CD4-positive, alpha-beta memory T cell (primary cell): Measurements from ENCODE around the gene PHPT1. TPM values are rescaled to one million over a fixed set of nuclear protein-coding genes. Genes with fewer than 3 reads are reported as not detected.

Experiments used
- CTCF ChIA-PET: fragments of 350-600 bp; sonication (Branson Sonifier 250); formaldehyde crosslinking; loops from one replicate; lab custom pipeline; 2021; ENCODE audit warnings: inconsistent platforms; ENCODE audit not compliant: partially characterized antibody; lab: Charles Lee
- POLR2A ChIA-PET: fragments of 350-600 bp; sonication (Branson Sonifier 250); formaldehyde crosslinking; loops from one replicate; lab custom pipeline; 2021; ENCODE audit not compliant: partially characterized antibody; lab: Charles Lee
- DNase-seq, 5 donors: peaks; one replicate each; pipeline versions ENCODE4 v3.0.0 to v3.0.0-alpha.2; 2020 to 2022; ENCODE audit warnings: mixed read lengths in 1 of 5
- H3K27ac ChIP-seq: one replicate; pipeline ENCODE4 v1.7.0; 2013; ENCODE audit warnings: low read depth, low read length
- H3K27me3 ChIP-seq: 2 replicates; pipeline ENCODE4 v1.7.0; 2013; ENCODE audit warnings: mild to moderate bottlenecking, low read length, moderate library complexity; ENCODE audit not compliant: insufficient read depth
- H3K36me3 ChIP-seq: 2 replicates; pipeline ENCODE4 v1.7.0; 2013; ENCODE audit warnings: mild to moderate bottlenecking, low read length, moderate library complexity; ENCODE audit not compliant: insufficient read depth
- H3K4me1 ChIP-seq: 2 replicates; pipeline ENCODE4 v1.7.0; 2013; ENCODE audit warnings: mild to moderate bottlenecking, low read length, moderate library complexity; ENCODE audit not compliant: insufficient read depth
- H3K4me3 ChIP-seq, 2 donors: one replicate each; pipeline ENCODE4 v1.7.0; 2013; ENCODE audit warnings: low read length in 2 of 2, mild to moderate bottlenecking in 1 of 2
- H3K9me3 ChIP-seq, 2 donors: one replicate each; pipeline ENCODE4 v1.7.0; 2013; ENCODE audit warnings: low read length in 2 of 2, control low read depth in 1 of 2; ENCODE audit not compliant: control insufficient read depth in 1 of 2
- H3K27ac Mint-ChIP-seq, 7 donors: one replicate each; pipeline ENCODE4 v1.8.0; 2020 to 2021; ENCODE audit warnings: mixed read lengths in 7 of 7, mild to moderate bottlenecking in 6 of 7, inconsistent platforms in 3 of 7, moderate library complexity in 3 of 7
- H3K27me3 Mint-ChIP-seq, 2 donors: one replicate each; pipeline ENCODE4 v1.8.0; 2020 to 2021; ENCODE audit warnings: mixed read lengths in 2 of 2
- H3K36me3 Mint-ChIP-seq, 2 donors: one replicate each; pipeline ENCODE4 v1.8.0; 2020 to 2021; ENCODE audit warnings: mixed read lengths in 2 of 2, inconsistent platforms in 1 of 2, mild to moderate bottlenecking in 1 of 2
- H3K4me1 Mint-ChIP-seq, 4 donors: one replicate each; pipeline ENCODE4 v1.8.0; 2020 to 2021; ENCODE audit warnings: mixed read lengths in 4 of 4, mild to moderate bottlenecking in 1 of 4
- H3K4me3 Mint-ChIP-seq, 8 donors: one replicate each; pipeline ENCODE4 v1.8.0; 2020 to 2021; ENCODE audit warnings: mixed read lengths in 8 of 8, mild to moderate bottlenecking in 7 of 8, moderate library complexity in 6 of 8, inconsistent platforms in 3 of 8
- H3K9me3 Mint-ChIP-seq, 8 donors: one replicate each; pipeline ENCODE4 v1.8.0; 2020 to 2021; ENCODE audit warnings: mixed read lengths in 8 of 8, mild to moderate bottlenecking in 5 of 8, inconsistent platforms in 3 of 8, moderate library complexity in 1 of 8
- intact Hi-C: fragments of 100-400 bp; cut with micrococcal nuclease; formaldehyde crosslinking; loops from one replicate; pipeline ENCODE4 v1.15.1; 2023
- polyA plus RNA-seq, 2 donors: library from polyadenylated mRNA; unstranded; fragments of 300-500 nt; fragmentation: Illumina TruSeq; gene quantifications; one replicate each; pipeline ENCODE4 v1.2.3, GENCODE V29; 2021
- total RNA-seq, 2 experiments: library from RNA; stranded (reverse); gene quantifications; one replicate each; pipeline ENCODE4 v1.2.3, GENCODE V29; 2021

The PHPT1 gene
- total and polyA plus RNA-seq, 4 experiments from 2014 or later = 41.3 to 94.0 (median 65.5) TPM

- H3K9me3 Mint-ChIP-seq = no peaks in the 10 kb centered on the region
- no peak for DNase-seq
- H3K27ac ChIP-seq = no peak overlapping the region
- peaks cover 0 to 9% of the 10 kb centered on the region in 2 donors for H3K36me3 Mint-ChIP-seq
- H3K4me3 Mint-ChIP-seq = no peak overlapping the region
- peaks cover 31% of the 10 kb centered on the region for H3K4me1 ChIP-seq
- H3K4me1 Mint-ChIP-seq = peaks cover 16 to 48% (median 17%) of the 10 kb centered on the region in 4 donors
- H3K27me3 Mint-ChIP-seq = no peaks in the 10 kb centered on the region
- no peak overlapping the region for H3K4me3 ChIP-seq
- H3K27ac Mint-ChIP-seq = peak overlapping the region in 4 of 7 donors; percentile 13 to 93 (median 66)
- CTCF ChIA-PET = interaction anchor here (1.1 to 3.5 kb wide), 2 partner anchors 45 to 147 kb away, joined by 4 to 20 read pairs; partner anchors contain the start of gene AJM1
- intact Hi-C loops = loop anchor here (5.0 kb wide), 1 partner anchor 96 kb away; the partner anchor contains the start of gene TMEM141
- no peaks in the 10 kb centered on the region for H3K9me3 ChIP-seq
- POLR2A ChIA-PET = no interaction called here
- no peaks in the 10 kb centered on the region for H3K27me3 ChIP-seq
- peaks cover 7% of the 10 kb centered on the region for H3K36me3 ChIP-seq
Measured at GRCh38 chr9:136888454-136888853, 39.2 kb downstream of the PHPT1 start.

- peaks cover 20 to 58% (median 23%) of the 10 kb centered on the region in 4 donors for H3K4me1 Mint-ChIP-seq
- no peaks in the 10 kb centered on the region for H3K27me3 ChIP-seq
- POLR2A ChIA-PET = no interaction called here
- CTCF ChIA-PET = no interaction called here
- no peak overlapping the region for H3K4me3 ChIP-seq
- H3K27ac ChIP-seq = no peak overlapping the region
- peak overlapping the region in 1 of 8 donors; percentile 36 for H3K4me3 Mint-ChIP-seq
- intact Hi-C loops = loop anchor here (5.0 kb wide), 1 partner anchor 98 kb away; the partner anchor contains the start of gene TMEM141
- no peaks in the 10 kb centered on the region for H3K9me3 ChIP-seq
- H3K9me3 Mint-ChIP-seq = no peaks in the 10 kb centered on the region
- no peak overlapping the region for H3K27ac Mint-ChIP-seq
- peaks cover 26% of the 10 kb centered on the region for H3K4me1 ChIP-seq
- peaks cover 9% of the 10 kb centered on the region for H3K36me3 ChIP-seq
- no peak for DNase-seq
- peaks cover 6 to 12% of the 10 kb centered on the region in 2 donors for H3K36me3 Mint-ChIP-seq
- H3K27me3 Mint-ChIP-seq = no peaks in the 10 kb centered on the region
Measured at GRCh38 chr9:136889858-136890257, 40.6 kb downstream of the PHPT1 start.

- Histone ChIP-seq H3K4me3 (no peak overlapping the region), H3K9me3 (no peaks in the 10 kb centered on the region), H3K36me3 (peaks cover 13% of the 10 kb centered on the region), H3K4me1 (peaks cover 18% of the 10 kb centered on the region), H3K27me3 (no peaks in the 10 kb centered on the region), H3K27ac (no peak overlapping the region)
- ChIA-PET POLR2A (interaction anchor here (1.2 kb wide), 1 partner anchor 9 kb away, joined by 3 read pairs; no protein-coding TSS in a partner anchor), CTCF (interaction anchor here (1.0 to 1.4 kb wide), 2 partner anchors 9 to 139 kb away, joined by 3 read pairs; no protein-coding TSS in a partner anchor)
- no peaks in the 10 kb centered on the region for H3K27me3 Mint-ChIP-seq
- H3K36me3 Mint-ChIP-seq = peaks cover 6 to 13% of the 10 kb centered on the region in 2 donors
- H3K4me1 Mint-ChIP-seq = peaks cover 20 to 56% (median 23%) of the 10 kb centered on the region in 4 donors
- H3K27ac Mint-ChIP-seq = peak overlapping the region in 1 of 7 donors; percentile 60
- no peaks in the 10 kb centered on the region for H3K9me3 Mint-ChIP-seq
- intact Hi-C loops = no loop called here
- DNase-seq = no peak
- no peak overlapping the region for H3K4me3 Mint-ChIP-seq
Measured at GRCh38 chr9:136890661-136891060, 41.5 kb downstream of the PHPT1 start.

GRCh38 chr9:136896027-136896426 lies 46.8 kb downstream of the PHPT1 start:
- intact Hi-C loops = no loop called here
- H3K4me1 Mint-ChIP-seq = peaks cover 13 to 39% (median 15%) of the 10 kb centered on the region in 4 donors
- no peak overlapping the region for H3K4me3 Mint-ChIP-seq
- H3K36me3 Mint-ChIP-seq = peaks cover 19 to 34% of the 10 kb centered on the region in 2 donors
- no peak overlapping the region for H3K4me3 ChIP-seq
- ChIA-PET CTCF (interaction anchor here (0.9 kb wide), 1 partner anchor 52 kb away, joined by 3 read pairs; no protein-coding TSS in a partner anchor), POLR2A (no interaction called here)
- DNase-seq = no peak
- no peak overlapping the region for H3K27ac ChIP-seq
- H3K4me1 ChIP-seq = no peaks in the 10 kb centered on the region
- no peaks in the 10 kb centered on the region for H3K27me3 ChIP-seq
- peak overlapping the region in 3 of 7 donors; percentile 74 to 84 (median 79) for H3K27ac Mint-ChIP-seq
- no peaks in the 10 kb centered on the region for H3K9me3 ChIP-seq
- H3K27me3 Mint-ChIP-seq = no peaks in the 10 kb centered on the region
- H3K9me3 Mint-ChIP-seq = no peaks in the 10 kb centered on the region
- peaks cover 16% of the 10 kb centered on the region for H3K36me3 ChIP-seq

GRCh38 chr9:136898483-136899100 lies 49.4 kb downstream of the PHPT1 start:
- Histone ChIP-seq H3K4me3 (no peak overlapping the region), H3K9me3 (no peaks in the 10 kb centered on the region), H3K27me3 (no peaks in the 10 kb centered on the region), H3K36me3 (peaks cover 16% of the 10 kb centered on the region), H3K4me1 (peaks cover 25% of the 10 kb centered on the region), H3K27ac (no peak overlapping the region)
- H3K27me3 Mint-ChIP-seq = no peaks in the 10 kb centered on the region
- ChIA-PET POLR2A (interaction anchor here (1.9 kb wide), 1 partner anchor 12 kb away, joined by 10 read pairs; the partner anchor contains the start of gene TRAF2), CTCF (interaction anchor here (1.1 to 1.3 kb wide), 2 partner anchors 28 to 131 kb away, joined by 3 to 4 read pairs; no protein-coding TSS in a partner anchor)
- no peak overlapping the region for H3K4me3 Mint-ChIP-seq
- peaks cover 28 to 56% (median 36%) of the 10 kb centered on the region in 4 donors for H3K4me1 Mint-ChIP-seq
- peaks cover 19 to 43% of the 10 kb centered on the region in 2 donors for H3K36me3 Mint-ChIP-seq
- H3K9me3 Mint-ChIP-seq = no peaks in the 10 kb centered on the region
- no peak for DNase-seq
- intact Hi-C loops = no loop called here
- H3K27ac Mint-ChIP-seq = peak overlapping the region in 4 of 7 donors; percentile 6 to 77 (median 39)

GRCh38 chr9:136899196-136899595 lies 50.0 kb downstream of the PHPT1 start:
- peak overlapping the region; percentile 42 to 99 (median 74) for H3K27ac Mint-ChIP-seq
- peaks cover 31% of the 10 kb centered on the region for H3K4me1 ChIP-seq
- peaks cover 18 to 43% of the 10 kb centered on the region in 2 donors for H3K36me3 Mint-ChIP-seq
- POLR2A ChIA-PET = interaction anchor here (1.9 kb wide), 1 partner anchor 13 kb away, joined by 10 read pairs; the partner anchor contains the start of gene TRAF2
- CTCF ChIA-PET = interaction anchor here (1.1 kb wide), 1 partner anchor 130 kb away, joined by 4 read pairs; no protein-coding TSS in a partner anchor
- H3K9me3 Mint-ChIP-seq = no peaks in the 10 kb centered on the region
- H3K27me3 ChIP-seq = no peaks in the 10 kb centered on the region
- no peak for DNase-seq
- H3K27ac ChIP-seq = no peak overlapping the region
- H3K4me3 Mint-ChIP-seq = no peak overlapping the region
- no peak overlapping the region for H3K4me3 ChIP-seq
- H3K4me1 Mint-ChIP-seq = peaks cover 30 to 60% (median 37%) of the 10 kb centered on the region in 4 donors
- H3K36me3 ChIP-seq = peaks cover 16% of the 10 kb centered on the region
- H3K9me3 ChIP-seq = no peaks in the 10 kb centered on the region
- no peaks in the 10 kb centered on the region for H3K27me3 Mint-ChIP-seq
- intact Hi-C loops = no loop called here

- POLR2A ChIA-PET = interaction anchor here (2.9 kb wide), 1 partner anchor 14 kb away, joined by 39 read pairs; the partner anchor contains the start of gene TRAF2
- Mint-ChIP-seq H3K27ac (peak overlapping the region; percentile 76 to 100 (median 99)), H3K9me3 (no peaks in the 10 kb centered on the region), H3K4me3 (peak overlapping the region in 3 of 8 donors; percentile 29 to 75 (median 38)), H3K4me1 (peaks cover 29 to 62% (median 37%) of the 10 kb centered on the region in 4 donors), H3K36me3 (peaks cover 16 to 44% of the 10 kb centered on the region in 2 donors), H3K27me3 (no peaks in the 10 kb centered on the region)
- no peak overlapping the region for H3K4me3 ChIP-seq
- peak overlapping the region; percentile 96 for H3K27ac ChIP-seq
- intact Hi-C loops = loop anchor here (5.0 kb wide), 1 partner anchor 33 kb away; the partner anchor contains the start of gene EDF1
- H3K4me1 ChIP-seq = peaks cover 41% of the 10 kb centered on the region
- no peaks in the 10 kb centered on the region for H3K27me3 ChIP-seq
- peaks cover 10% of the 10 kb centered on the region for H3K36me3 ChIP-seq
- H3K9me3 ChIP-seq = no peaks in the 10 kb centered on the region
- CTCF ChIA-PET = interaction anchor here (5.3 kb wide), 1 partner anchor 57 kb away, joined by 29 read pairs; the partner anchor contains the start of gene AJM1
- DNase-seq = no peak
Measured at GRCh38 chr9:136900556-136900955, 51.3 kb downstream of the PHPT1 start.
